Activated CD8-positive, alpha-beta memory T cell treated with anti-CD3 and anti-CD28 coated beads, Interleukin-2, amount 50 U/mL, for 24 hours (primary cell): ENCODE results near the gene PRKG1.
"Not testable (repeated sequence)": the region's sequence is repeated elsewhere in the genome, so short reads cannot be mapped to it uniquely, and the experiment has no call there.

Experiments used
- DNase-seq: peaks from one replicate; pipeline ENCODE4 v3.0.0-alpha.2; 2020; ENCODE audit errors: extremely low read depth

Gene PRKG1

GRCh38 chr10:51427758-51428157 is 353.5 kb downstream of the PRKG1 start:
- DNase-seq, result no peak

- no peak for DNase-seq
These were observed 356.2 kb downstream of the PRKG1 start for GRCh38 chr10:51430506-51430905.

DNA sequence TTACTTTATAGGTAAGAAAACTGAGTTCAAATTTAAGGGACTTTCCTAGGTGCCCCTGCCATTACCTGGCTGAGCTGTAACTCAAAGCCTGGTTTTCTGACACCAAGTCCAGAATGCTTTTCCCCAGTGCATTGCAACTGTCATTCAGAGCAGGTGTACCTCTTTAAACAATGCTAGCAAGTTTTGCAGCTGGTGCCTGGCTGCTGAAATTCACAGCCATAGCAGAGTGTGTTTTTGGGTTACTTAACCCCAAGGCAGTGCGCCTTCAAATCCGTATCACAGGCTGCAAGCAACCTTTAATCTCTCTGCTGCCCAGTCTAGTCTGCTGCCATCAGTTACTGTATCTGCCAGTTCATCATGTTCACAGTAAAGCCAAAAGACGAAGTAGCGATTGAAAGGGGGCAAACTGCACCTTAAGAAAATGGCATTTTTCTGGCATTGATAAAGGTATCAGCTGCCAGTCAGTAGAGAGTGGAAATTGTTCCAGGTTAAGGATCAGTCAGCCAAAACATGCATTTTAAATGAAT is 359.7 kb downstream of the PRKG1 start:
- DNase-seq, result no peak

- no peak for DNase-seq
These were observed 362.5 kb downstream of the PRKG1 start for GRCh38 chr10:51436805-51437204.

DNA sequence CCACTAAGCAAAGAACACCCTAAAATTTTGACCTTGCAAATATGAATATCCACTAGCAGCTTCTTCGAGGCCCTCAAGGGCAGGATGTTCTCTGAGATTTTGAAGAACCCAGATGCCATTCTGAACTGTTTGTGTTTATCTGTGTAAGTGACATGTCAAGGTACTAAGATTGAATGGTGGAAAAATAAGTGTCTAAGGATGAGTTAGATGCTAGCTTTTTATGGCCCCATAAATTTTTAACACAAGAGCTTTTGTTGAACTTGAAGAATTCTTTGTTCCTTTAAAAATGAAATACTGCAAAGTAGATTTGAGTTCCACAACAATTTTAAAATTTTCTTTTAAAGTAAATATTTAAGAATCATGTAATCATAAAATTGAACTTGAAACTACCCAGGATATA is 365.4 kb downstream of the PRKG1 start:
- no peak for DNase-seq

DNA sequence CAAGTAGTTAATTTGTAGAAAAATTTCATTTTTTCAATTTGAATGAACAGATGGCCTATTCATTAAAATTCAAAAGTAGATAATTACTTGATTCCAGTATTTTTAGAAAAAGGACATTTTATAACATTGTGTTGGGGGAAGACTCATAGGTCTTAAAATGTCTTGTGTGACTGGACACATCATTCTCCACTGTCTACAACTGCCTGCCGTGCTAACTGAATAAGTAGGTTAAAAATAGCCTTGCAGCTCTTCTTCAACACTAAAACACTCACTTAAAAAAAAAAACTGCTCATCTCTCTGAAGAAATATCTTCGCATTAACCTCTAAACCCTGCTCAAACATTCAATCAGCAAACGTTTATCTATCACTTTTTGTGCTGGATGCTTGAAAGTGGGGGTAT is 371.3 kb downstream of the PRKG1 start:
- DNase-seq, result no peak

DNA sequence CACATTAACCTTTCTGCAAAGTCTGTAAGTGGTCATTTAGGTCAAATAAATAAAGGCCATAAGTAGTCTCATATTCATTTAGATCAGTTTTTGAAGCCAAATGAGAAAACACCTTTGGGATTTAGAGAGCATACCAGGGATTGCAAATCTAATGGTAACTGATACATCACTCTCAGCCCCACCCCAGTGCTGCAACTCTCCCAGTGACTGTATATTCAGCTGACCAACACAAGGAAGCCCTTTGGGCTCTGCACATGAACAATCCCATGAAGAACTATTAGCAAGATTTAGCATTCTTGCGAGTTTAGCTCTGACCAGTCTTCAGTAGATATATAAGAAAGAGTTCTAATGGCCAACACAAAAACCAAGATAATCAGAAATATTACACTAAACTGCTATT is 372.8 kb downstream of the PRKG1 start:
- DNase-seq, result no peak

GRCh38 chr10:51455762-51456161 is 381.5 kb downstream of the PRKG1 start:
- DNase-seq, result not testable (repeated sequence)

DNA sequence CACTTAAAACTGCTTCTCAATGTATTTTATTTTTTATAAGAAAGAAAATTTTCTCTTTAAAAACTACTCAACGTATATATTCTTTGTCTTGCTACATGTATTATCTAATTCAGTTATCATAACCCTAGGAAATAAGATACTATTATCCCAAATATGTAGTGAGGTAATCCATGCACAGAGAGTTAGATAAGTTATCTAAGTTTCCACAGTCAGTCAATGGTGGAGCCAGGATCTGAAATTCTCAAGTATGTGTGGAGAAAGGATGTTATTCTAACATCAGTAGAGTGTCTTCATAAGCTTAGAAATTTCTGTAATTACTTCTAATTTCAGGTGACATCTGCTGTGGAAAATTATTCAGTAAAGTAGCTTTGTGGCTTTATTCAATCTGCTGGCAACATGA is 385.2 kb downstream of the PRKG1 start:
- DNase-seq, result no peak

- no peak for DNase-seq
These were observed 387.9 kb downstream of the PRKG1 start for GRCh38 chr10:51462076-51462779.

GRCh38 chr10:51468424-51468823 is 394.1 kb downstream of the PRKG1 start:
- DNase-seq, result no peak

DNA sequence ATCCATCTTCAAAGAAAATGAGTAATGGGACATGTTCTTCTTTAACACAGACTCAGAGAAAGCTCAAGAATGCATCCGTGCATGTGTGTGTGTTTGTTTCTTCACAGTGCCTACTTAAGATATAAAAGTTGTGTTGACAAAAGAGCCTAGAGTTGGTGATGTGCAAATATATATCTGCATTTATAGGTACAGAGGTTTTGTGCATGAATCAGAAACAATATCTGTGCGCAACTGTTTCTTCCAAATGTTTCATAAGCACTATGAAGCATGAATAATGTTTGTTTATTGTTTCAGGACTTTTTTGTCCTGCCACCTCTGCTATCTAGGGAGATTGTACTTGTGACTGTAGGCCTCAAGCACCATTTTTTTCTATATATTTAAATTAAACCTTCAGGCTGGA is 395.4 kb downstream of the PRKG1 start:
- no peak for DNase-seq

- no peak for DNase-seq
These were observed 397.0 kb downstream of the PRKG1 start for GRCh38 chr10:51471271-51471670.

DNA sequence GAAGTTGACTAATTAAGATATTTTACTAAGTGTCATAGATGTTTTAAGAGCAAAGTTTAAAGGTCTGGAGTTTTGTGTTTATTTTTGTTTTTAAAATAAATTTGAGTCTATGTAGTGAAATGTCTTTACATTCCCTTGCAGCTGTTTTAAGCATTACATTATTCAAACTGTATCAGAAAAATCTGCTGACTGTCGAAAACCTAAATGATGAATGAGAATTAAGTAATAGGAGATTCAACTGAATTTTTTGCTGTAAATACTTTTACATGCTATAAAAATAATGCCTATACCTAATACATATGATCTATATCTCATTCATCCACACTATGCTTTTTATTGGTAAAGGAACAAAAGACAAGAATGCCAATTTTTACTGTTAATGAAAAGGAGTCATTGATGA is 397.9 kb downstream of the PRKG1 start:
- no peak for DNase-seq

DNA sequence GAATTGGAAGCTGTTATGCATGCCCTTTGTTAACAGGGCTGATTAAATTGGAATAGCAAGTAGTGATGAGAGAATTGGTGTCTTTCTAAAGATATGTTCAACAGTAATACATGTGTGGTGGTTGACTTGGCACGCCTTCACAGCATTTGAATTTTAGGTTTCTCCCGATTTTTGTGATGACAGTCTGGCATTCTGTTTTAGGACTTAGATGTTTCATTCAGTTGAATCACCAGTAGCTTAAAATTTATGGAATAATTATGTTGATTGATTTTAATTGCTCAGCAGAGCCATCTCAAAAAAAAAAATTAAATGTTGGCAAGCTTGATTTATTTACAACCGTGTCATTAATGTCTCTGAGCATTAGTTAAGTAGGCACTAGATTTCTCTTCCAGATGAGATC is 405.4 kb downstream of the PRKG1 start:
- DNase-seq, result no peak

- DNase-seq, result no peak
These were observed 411.4 kb downstream of the PRKG1 start for GRCh38 chr10:51485668-51486067.

DNA sequence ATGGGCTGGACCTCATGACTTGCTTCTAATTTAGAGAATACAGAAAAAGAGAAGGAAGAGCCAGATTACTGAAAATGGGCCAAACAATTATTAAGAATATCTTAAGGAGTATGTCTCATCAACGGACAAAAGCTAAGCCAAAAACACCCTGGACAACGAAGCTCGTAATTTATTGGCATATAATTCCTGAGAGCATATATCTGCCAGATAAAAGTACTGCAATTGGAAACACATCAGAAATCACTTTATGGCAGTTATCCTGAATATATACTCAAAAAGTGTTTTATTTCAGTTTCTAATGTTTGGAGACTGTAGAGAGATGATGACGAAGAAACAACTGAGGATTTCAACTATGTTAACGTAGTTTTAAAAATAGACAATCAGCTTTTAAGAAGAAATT is 413.3 kb downstream of the PRKG1 start:
- DNase-seq, result no peak

GRCh38 chr10:51488766-51489408 is 414.6 kb downstream of the PRKG1 start:
- DNase-seq, result no peak

GRCh38 chr10:51498424-51498823 is 424.1 kb downstream of the PRKG1 start:
- no peak for DNase-seq

DNA sequence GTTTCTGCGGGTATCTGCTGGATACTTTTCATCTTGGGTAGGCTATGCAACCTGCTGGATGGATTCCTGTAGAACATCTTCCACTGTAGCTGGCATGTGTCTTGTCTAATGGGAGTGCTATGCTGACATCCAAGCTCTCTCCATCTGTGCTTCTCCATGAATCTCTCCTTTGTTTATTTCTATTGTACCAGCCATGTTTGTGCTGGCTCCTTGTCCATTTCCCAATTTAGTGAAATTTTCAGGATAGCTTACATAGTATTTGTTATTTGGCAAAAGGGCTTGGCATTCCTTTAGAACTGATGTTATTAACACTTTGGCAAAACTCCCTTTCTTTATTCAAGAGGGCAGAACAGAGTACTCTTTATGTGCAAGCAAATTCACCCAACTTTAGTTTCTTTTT is 427.1 kb downstream of the PRKG1 start:
- no peak for DNase-seq

DNA sequence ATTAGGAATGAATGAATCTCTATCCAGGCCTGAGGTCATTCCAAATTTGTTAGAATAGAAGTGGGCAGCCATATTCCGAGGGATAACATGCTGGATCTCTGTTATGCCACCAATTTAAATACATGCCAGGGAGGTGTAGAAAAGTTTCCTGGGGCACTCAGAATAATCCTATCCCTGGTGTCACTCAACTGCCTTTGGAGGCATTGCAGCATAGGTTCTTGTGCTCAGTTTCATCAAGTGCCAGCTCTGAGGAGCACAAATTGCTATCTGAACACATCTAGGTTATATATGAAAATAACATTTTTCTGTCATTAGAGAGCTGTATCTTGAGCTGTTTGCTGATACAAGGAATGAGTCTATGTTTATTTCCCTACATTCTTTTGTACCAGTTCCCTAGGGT is 427.8 kb downstream of the PRKG1 start:
- no peak for DNase-seq

- no peak for DNase-seq
These were observed 429.1 kb downstream of the PRKG1 start for GRCh38 chr10:51503378-51503777.

DNA sequence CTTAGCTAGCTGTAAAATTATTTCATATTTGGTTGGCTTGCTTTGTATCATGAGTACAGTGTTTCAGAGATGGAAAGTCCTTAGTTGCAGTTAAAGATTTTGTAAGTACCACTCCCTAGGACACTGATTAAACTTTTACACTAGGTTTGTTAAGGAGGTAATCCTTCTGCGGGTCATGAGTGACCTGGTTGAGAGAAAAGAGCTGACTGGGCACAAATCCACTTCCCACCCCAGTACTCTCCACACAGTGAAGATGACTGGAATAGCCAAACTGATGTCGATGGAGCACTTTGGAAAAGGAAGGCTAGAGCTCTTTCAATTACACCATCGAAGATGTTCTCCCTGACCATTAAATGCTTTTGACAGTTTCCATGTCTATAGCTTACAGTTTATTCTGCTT is 433.2 kb downstream of the PRKG1 start:
- no peak for DNase-seq

DNA sequence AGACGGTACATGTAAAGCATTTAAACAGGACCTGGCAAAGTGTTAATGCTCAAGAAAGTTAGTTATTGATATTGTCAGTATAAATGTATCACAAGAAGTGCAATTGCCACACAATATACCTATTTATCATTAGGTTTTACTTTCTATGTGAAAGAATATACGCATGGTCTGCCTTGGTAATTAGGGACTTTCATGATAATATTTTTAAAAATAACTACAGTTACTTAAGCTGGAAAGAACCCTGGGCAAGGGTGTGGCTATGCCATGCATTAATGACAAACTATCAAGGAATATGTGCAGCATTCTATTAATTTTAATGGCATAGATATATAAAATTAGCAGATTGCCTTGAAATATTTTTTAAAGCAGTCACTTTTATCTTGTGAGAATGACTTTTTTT is 433.9 kb downstream of the PRKG1 start:
- no peak for DNase-seq
